ENCODE measurements around the gene SLC35B1. TPM values are rescaled to one million over a fixed set of nuclear protein-coding genes. Genes with fewer than 3 reads are reported as not detected.
A peak's percentile ranks its signal among the peaks of the same experiment; 100 is the strongest.

SLC35B1 gene
- total RNA-seq, 1 experiment from 2014 or later: 99.6 TPM

DNA sequence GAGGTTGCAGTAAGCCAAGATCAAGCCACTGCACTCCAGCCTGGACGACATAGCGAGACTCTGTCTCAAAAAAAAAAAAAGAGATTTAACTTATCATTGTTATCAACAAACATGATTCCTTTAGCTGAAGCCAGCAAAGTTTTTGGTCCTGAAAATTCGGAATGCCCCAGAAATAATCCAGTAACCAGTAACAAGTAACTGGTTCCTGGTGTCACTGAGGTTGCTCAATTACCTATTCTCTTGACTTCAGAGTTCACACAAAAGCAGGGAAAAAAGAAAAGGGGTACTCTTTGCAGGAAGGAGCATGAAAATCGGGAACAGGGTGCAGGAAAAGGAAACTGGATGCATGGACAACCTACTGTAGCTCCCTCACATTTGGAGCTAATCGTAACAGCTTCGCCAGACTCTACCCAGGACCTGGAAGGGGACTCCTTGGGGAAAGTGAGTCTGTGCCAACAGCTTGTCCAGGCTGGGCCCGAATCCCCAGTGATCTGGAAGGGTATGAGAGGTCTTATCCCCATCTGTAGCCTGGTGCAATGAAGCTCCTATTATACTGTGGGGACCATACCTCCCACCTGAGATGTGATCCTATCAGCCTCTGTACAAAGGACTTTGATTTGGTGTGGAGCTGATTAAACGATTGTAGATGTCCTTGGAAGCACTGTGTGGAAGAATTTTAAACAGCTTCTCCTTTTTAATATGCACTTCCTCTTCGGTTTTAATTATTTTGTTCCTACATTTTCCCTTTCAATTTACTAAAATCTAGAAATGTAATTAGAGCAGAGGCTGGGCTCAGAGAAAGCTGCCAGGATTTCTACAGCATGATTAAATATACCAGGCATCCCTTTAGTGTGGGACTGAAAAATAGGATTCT lies 26.4 kb downstream of the SLC35B1 start:
- intact Hi-C loops (cut with micrococcal nuclease): no loop called here
- CTCF ChIA-PET: interaction anchor here (0.7 to 1.3 kb wide), 5 partner anchors 13 to 273 kb away, joined by 3 to 5 read pairs (median 4); no protein-coding TSS in a partner anchor
- no peak for DNase-seq (ENCODE audit: unreplicated experiment)
- Mint-ChIP-seq H3K27me3 (ENCODE audit: insufficient read depth, unreplicated experiment) (no peaks in the 10 kb centered on the region), H3K27ac (ENCODE audit: low read depth, unreplicated experiment) (no peak overlapping the region), H3K9me3 (ENCODE audit: unreplicated experiment) (no peaks in the 10 kb centered on the region), H3K36me3 (ENCODE audit: insufficient read depth, unreplicated experiment) (peaks cover 11% of the 10 kb centered on the region), H3K4me1 (ENCODE audit: insufficient read depth, unreplicated experiment) (no peaks in the 10 kb centered on the region), H3K4me3 (ENCODE audit: unreplicated experiment) (no peak overlapping the region)
- BruUV-seq (replicated peaks): no TSS peak
- TF ChIP-seq, protein P1, sequence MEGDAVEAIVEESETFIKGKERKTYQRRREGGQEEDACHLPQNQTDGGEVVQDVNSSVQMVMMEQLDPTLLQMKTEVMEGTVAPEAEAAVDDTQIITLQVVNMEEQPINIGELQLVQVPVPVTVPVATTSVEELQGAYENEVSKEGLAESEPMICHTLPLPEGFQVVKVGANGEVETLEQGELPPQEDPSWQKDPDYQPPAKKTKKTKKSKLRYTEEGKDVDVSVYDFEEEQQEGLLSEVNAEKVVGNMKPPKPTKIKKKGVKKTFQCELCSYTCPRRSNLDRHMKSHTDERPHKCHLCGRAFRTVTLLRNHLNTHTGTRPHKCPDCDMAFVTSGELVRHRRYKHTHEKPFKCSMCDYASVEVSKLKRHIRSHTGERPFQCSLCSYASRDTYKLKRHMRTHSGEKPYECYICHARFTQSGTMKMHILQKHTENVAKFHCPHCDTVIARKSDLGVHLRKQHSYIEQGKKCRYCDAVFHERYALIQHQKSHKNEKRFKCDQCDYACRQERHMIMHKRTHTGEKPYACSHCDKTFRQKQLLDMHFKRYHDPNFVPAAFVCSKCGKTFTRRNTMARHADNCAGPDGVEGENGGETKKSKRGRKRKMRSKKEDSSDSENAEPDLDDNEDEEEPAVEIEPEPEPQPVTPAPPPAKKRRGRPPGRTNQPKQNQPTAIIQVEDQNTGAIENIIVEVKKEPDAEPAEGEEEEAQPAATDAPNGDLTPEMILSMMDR (IDR thresholded peaks at IDR 0.05; ENCODE audit: unreplicated experiment): no peak
- POLR2A ChIA-PET: interaction anchor here (1.1 to 1.2 kb wide), 2 partner anchors 34 to 111 kb away, joined by 3 read pairs; no protein-coding TSS in a partner anchor

DNA sequence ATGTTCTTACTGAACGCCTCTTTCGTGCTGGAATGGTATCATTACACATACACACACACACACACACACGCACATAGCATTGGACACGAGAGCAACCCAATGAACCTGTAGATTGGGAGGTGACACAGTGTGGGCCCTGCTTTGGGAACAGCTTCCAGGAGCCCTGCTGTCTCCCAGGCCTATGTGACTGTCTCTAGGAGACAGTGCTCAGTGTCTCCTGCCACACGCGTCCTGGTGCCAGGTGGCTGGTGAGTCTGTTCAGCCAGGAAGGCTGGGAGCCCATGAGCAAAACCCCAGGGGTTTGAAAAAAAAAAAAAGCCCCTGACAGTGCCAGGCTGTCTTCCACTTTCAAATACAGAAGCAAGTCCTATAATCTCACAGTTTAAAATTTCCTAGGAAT lies 27.4 kb downstream of the SLC35B1 start:
- TF ChIP-seq, protein P1 (IDR thresholded peaks at IDR 0.05; ENCODE audit: unreplicated experiment): no peak
- no peaks in the 10 kb centered on the region for H3K4me1 Mint-ChIP-seq (ENCODE audit: insufficient read depth, unreplicated experiment)
- no peaks in the 10 kb centered on the region for H3K9me3 Mint-ChIP-seq (ENCODE audit: unreplicated experiment)
- no peaks in the 10 kb centered on the region for H3K27me3 Mint-ChIP-seq (ENCODE audit: insufficient read depth, unreplicated experiment)
- peaks cover 11% of the 10 kb centered on the region for H3K36me3 Mint-ChIP-seq (ENCODE audit: insufficient read depth, unreplicated experiment)
- intact Hi-C loops (cut with micrococcal nuclease): no loop called here
- H3K27ac Mint-ChIP-seq (ENCODE audit: low read depth, unreplicated experiment): no peak overlapping the region
- no TSS peak for BruUV-seq (replicated peaks)
- POLR2A ChIA-PET: interaction anchor here (1.1 kb wide), 1 partner anchor 33 kb away, joined by 3 read pairs; no protein-coding TSS in a partner anchor
- no peak for DNase-seq (ENCODE audit: unreplicated experiment)
- no peak overlapping the region for H3K4me3 Mint-ChIP-seq (ENCODE audit: unreplicated experiment)
- CTCF ChIA-PET: interaction anchor here (0.6 to 1.0 kb wide), 4 partner anchors 113 to 616 kb away, joined by 3 to 5 read pairs (median 3); no protein-coding TSS in a partner anchor

DNA sequence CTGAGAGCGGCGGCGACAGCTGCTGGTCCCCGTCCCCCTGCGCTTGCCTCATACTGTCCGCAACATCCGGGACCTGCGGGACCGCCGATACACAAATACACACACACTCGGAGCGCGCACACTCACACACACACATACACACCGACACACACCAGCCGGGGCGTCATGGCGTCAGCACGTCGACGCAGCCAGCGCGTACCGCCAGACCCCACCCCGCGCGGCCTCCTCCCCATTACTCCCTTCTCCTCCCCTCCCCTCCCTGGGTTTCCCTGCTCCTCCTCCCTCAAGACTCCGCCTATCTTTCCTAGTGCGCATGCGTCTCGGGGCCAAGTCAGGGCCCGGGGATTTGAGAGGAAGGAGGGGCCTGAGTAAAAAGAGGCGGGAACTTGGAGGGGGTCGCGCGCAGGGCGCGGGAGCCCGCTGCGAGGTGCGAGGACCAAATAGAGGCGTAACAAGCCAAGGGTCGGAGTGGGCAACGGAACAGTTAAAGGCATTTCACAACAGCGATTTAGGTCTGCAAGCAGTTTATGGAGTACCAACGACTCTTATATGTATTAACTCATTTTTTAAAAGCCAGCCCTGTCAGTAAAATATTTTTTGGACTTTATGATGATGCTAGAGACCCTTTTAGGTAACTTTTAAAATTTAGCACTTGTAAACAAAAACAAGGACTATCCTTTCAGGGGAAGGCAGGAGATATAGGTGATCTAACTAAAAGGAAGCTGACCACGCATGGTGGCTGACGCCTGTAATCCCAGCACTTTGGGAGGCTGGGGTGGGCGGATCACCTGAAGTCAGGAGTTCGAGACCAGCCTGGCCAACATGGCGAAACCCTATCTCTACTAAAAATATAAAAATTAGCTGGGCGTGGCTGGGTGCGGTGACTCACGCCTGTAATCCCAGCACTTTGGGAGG lies 29.6 kb downstream of the SLC35B1 start, which contains the start of gene SPOP:
Gene SPOP (minus strand): TSS at position 165 of the 915 bp plus-strand sequence. CDS start 55,287 bp downstream, outside the sequence.
- BruUV-seq (replicated peaks): no TSS peak
- TF ChIP-seq, protein P1 (IDR thresholded peaks at IDR 0.05; ENCODE audit: unreplicated experiment): no peak
- POLR2A ChIA-PET: interaction anchor here (0.6 to 3.6 kb wide), 11 partner anchors 14 to 1043 kb away, joined by 3 to 39 read pairs (median 4); partner anchors contain the start of gene KAT7
- H3K27me3 Mint-ChIP-seq (ENCODE audit: insufficient read depth, unreplicated experiment): no peaks in the 10 kb centered on the region
- H3K4me1 Mint-ChIP-seq (ENCODE audit: insufficient read depth, unreplicated experiment): peaks cover 10% of the 10 kb centered on the region
- H3K27ac Mint-ChIP-seq (ENCODE audit: low read depth, unreplicated experiment): peak within 1 kb of the TSS; percentile 57
- peak; percentile 99 for DNase-seq (ENCODE audit: unreplicated experiment)
- peak within 1 kb of the TSS; percentile 77 for H3K4me3 Mint-ChIP-seq (ENCODE audit: unreplicated experiment)
- intact Hi-C loops (cut with micrococcal nuclease): loop anchor here (1.0 to 5.0 kb wide), 2 partner anchors 32 to 106 kb away; no protein-coding TSS in a partner anchor
- no peaks in the 10 kb centered on the region for H3K9me3 Mint-ChIP-seq (ENCODE audit: unreplicated experiment)
- peaks cover 11% of the 10 kb centered on the region for H3K36me3 Mint-ChIP-seq (ENCODE audit: insufficient read depth, unreplicated experiment)
- CTCF ChIA-PET: interaction anchor here (1.6 to 1.7 kb wide), 3 partner anchors 18 to 109 kb away, joined by 4 to 6 read pairs (median 6); no protein-coding TSS in a partner anchor

Data from MCF 10A (cell line).